DND-41 (cell line): ENCODE data around the gene ARHGAP26.

Experiments used
- EZH2 ChIP-seq: IDR thresholded peaks from 3 replicates; pipeline ENCODE4 v1.6.1; 2012; ENCODE audit warnings: borderline replicate concordance, low read depth, mild to moderate bottlenecking, moderate library complexity, low read length, inconsistent platforms; ENCODE audit not compliant: severe bottlenecking
- TF ChIP-seq, protein P1 (sequence below): IDR thresholded peaks from 2 replicates; pipeline ENCODE4 v1.5.1; 2012; ENCODE audit warnings: borderline replicate concordance, low read length, moderate library complexity, mild to moderate bottlenecking; ENCODE audit not compliant: poor library complexity, severe bottlenecking; ENCODE audit errors: extremely low read depth

DNA sequence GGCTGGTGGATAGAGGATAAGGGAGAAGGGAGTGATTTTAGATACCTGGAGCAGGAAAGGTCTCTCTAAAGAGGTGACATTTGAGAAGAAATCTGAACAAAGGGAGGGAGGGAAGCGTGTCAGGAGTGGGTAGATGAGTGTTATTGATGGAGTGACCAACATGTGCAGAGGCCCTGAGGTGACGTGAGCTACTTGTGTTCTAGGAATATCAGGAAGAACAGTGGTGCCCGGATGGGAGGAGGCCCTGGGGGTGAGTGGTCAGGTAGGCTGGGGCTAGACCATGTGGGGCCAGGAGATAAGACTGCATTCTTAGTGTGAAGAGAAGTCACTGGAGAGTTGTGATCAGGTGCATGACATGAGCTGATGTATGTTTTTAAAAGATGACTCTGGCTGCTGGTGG, 256.2 kb downstream of the ARHGAP26 start:
- TF ChIP-seq, protein P1, sequence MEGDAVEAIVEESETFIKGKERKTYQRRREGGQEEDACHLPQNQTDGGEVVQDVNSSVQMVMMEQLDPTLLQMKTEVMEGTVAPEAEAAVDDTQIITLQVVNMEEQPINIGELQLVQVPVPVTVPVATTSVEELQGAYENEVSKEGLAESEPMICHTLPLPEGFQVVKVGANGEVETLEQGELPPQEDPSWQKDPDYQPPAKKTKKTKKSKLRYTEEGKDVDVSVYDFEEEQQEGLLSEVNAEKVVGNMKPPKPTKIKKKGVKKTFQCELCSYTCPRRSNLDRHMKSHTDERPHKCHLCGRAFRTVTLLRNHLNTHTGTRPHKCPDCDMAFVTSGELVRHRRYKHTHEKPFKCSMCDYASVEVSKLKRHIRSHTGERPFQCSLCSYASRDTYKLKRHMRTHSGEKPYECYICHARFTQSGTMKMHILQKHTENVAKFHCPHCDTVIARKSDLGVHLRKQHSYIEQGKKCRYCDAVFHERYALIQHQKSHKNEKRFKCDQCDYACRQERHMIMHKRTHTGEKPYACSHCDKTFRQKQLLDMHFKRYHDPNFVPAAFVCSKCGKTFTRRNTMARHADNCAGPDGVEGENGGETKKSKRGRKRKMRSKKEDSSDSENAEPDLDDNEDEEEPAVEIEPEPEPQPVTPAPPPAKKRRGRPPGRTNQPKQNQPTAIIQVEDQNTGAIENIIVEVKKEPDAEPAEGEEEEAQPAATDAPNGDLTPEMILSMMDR, result no peak
- no peak for TF ChIP-seq EZH2
